Measurements from ENCODE around the gene GOLGA3.

DNA sequence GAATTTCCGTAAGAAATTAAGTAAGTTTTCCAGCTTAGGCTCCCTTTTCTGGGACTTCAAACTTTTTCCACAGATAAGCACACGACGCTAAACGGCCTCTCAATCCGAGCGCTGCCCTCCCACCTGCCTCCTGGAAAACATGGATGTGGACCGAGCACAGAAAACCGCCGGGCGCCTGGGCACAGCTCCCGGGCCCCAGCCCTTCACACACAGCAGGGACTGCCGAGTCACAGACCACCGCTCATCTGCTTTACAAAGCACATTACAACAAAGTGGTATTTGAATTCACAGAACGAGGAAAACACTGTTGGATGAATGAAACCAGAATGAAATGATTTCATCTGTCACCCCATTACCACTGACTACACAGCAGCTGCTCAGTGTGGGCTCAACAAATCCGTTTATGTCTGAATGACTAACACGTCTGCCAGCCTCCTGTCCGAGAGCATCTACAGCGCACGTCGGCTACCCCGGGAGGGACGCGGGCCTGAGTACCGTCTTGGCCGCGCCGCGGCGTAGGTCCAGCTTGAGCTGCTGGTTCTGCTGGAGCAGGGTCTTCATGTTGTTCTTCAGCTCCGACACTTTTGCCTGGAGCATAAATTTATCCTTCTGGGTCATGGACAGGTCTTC, 53.9 kb downstream of the GOLGA3 start:
- TF ChIP-seq, protein P1, sequence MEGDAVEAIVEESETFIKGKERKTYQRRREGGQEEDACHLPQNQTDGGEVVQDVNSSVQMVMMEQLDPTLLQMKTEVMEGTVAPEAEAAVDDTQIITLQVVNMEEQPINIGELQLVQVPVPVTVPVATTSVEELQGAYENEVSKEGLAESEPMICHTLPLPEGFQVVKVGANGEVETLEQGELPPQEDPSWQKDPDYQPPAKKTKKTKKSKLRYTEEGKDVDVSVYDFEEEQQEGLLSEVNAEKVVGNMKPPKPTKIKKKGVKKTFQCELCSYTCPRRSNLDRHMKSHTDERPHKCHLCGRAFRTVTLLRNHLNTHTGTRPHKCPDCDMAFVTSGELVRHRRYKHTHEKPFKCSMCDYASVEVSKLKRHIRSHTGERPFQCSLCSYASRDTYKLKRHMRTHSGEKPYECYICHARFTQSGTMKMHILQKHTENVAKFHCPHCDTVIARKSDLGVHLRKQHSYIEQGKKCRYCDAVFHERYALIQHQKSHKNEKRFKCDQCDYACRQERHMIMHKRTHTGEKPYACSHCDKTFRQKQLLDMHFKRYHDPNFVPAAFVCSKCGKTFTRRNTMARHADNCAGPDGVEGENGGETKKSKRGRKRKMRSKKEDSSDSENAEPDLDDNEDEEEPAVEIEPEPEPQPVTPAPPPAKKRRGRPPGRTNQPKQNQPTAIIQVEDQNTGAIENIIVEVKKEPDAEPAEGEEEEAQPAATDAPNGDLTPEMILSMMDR (IDR thresholded peaks at IDR 0.05; ENCODE audit: insufficient read depth, low read depth, low read length) = no peak
- TF ChIP-seq EZH2 (IDR thresholded peaks at IDR 0.05; ENCODE audit: insufficient read depth, low read length) = no peak
